ENCODE results near the gene SUMO4. TPM values are rescaled to one million over a fixed set of nuclear protein-coding genes. Genes with fewer than 3 reads are reported as not detected.

The SUMO4 gene
- polyA plus RNA-seq, 1 of the 3 experiments (the other 2 are of a cell fraction): not detected

DNA sequence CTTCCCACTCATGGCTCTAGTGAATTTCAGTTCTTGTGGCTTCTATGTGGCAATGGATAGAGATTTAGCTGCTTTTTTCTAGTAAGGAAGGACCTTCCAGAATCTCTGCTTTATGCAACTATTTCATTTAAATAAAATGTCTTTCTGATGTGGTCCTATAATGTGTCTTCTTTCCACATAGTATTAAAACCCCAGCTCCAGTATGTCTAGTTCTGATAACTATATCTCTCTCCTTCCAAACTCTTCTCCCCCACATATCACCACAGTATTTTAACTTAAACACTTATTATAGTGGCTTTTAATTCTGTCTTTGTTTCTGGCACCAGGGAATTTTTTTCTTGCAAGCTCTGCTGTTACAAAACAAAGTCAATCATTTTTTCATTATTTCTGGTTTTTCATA, 40.6 kb upstream of the SUMO4 start:
- peaks cover 94% of the 10 kb centered on the region for H4K20me1 ChIP-seq (ENCODE audit: insufficient read depth)
- H3K4me3 ChIP-seq (ENCODE audit: low read depth in 2 of 2, low read length in 1 of 2): no peak overlapping the region
- CTCF ChIA-PET: interaction anchor here (0.9 to 2.0 kb wide), 2 partner anchors 16 to 72 kb away, joined by 4 to 7 read pairs; no protein-coding TSS in a partner anchor
- no peak overlapping the region for H3K4me2 ChIP-seq
- no peak for DNase-seq
- POLR2A ChIA-PET: no interaction called here
- no peaks in the 10 kb centered on the region for H3K9me3 ChIP-seq
- peaks cover 17% of the 10 kb centered on the region for H3F3A ChIP-seq (replicated peaks; ENCODE audit: insufficient read depth)
- H3K9ac ChIP-seq: no peak overlapping the region
- no peak overlapping the region for H2AFZ ChIP-seq (ENCODE audit: low read depth)
- H3K4me1 ChIP-seq (ENCODE audit: control insufficient read depth in 1 of 2, insufficient read depth in 2 of 2, low read depth in 1 of 2, low read length in 1 of 2): peaks cover 0 to 2% of the 10 kb centered on the region in 2 experiments; a peak in 1 of 4 replicates
- H3K27ac ChIP-seq (ENCODE audit: low read depth in 2 of 2, low read length in 1 of 2): no peak overlapping the region
- H3K9me2 ChIP-seq: no peaks in the 10 kb centered on the region
- H3K36me3 ChIP-seq (replicated peaks in 1 of 2; ENCODE audit: control insufficient read depth in 1 of 2, insufficient read depth in 2 of 2, low read length in 1 of 2): peaks cover 0 to 20% of the 10 kb centered on the region in 2 experiments
- H3K27me3 ChIP-seq (ENCODE audit: insufficient read depth): no peaks in the 10 kb centered on the region
- H3K79me2 ChIP-seq (ENCODE audit: insufficient read depth): peaks cover 100% of the 10 kb centered on the region
- TF ChIP-seq RFX5 (IDR thresholded peaks at IDR 0.05; ENCODE audit: low read length): no peak
- TF ChIP-seq RXRA (IDR thresholded peaks at IDR 0.05; ENCODE audit: borderline replicate concordance, low read depth): no peak
- TF ChIP-seq, protein P1, sequence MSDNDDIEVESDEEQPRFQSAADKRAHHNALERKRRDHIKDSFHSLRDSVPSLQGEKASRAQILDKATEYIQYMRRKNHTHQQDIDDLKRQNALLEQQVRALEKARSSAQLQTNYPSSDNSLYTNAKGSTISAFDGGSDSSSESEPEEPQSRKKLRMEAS (IDR thresholded peaks at IDR 0.05; ENCODE audit: low read depth): no peak
- TF ChIP-seq CTCF (IDR thresholded peaks at IDR 0.05): no peak
- no peak for TF ChIP-seq CHD2 (IDR thresholded peaks at IDR 0.05; ENCODE audit: low read length, partially characterized antibody)
- no peak for TF ChIP-seq NRF1 (IDR thresholded peaks at IDR 0.05; ENCODE audit: low read depth, low read length)
- TF ChIP-seq EP300 (IDR thresholded peaks at IDR 0.05; ENCODE audit: borderline replicate concordance in 1 of 2, low read depth in 1 of 2, low read length in 1 of 2): no peak
- TF ChIP-seq, protein P2, sequence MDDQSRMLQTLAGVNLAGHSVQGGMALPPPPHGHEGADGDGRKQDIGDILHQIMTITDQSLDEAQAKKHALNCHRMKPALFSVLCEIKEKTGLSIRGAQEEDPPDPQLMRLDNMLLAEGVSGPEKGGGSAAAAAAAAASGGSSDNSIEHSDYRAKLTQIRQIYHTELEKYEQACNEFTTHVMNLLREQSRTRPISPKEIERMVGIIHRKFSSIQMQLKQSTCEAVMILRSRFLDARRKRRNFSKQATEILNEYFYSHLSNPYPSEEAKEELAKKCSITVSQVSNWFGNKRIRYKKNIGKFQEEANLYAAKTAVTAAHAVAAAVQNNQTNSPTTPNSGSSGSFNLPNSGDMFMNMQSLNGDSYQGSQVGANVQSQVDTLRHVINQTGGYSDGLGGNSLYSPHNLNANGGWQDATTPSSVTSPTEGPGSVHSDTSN (IDR thresholded peaks at IDR 0.05): no peak
- TF ChIP-seq GATA2 (CRISPR knock-in tag; IDR thresholded peaks at IDR 0.05): no peak
- TF ChIP-seq EZH2phosphoT487 (IDR thresholded peaks at IDR 0.05; ENCODE audit: borderline replicate concordance, low read depth): no peak
- TF ChIP-seq RAD21 (IDR thresholded peaks at IDR 0.05; ENCODE audit: low read length): no peak
- TF ChIP-seq, protein P3, sequence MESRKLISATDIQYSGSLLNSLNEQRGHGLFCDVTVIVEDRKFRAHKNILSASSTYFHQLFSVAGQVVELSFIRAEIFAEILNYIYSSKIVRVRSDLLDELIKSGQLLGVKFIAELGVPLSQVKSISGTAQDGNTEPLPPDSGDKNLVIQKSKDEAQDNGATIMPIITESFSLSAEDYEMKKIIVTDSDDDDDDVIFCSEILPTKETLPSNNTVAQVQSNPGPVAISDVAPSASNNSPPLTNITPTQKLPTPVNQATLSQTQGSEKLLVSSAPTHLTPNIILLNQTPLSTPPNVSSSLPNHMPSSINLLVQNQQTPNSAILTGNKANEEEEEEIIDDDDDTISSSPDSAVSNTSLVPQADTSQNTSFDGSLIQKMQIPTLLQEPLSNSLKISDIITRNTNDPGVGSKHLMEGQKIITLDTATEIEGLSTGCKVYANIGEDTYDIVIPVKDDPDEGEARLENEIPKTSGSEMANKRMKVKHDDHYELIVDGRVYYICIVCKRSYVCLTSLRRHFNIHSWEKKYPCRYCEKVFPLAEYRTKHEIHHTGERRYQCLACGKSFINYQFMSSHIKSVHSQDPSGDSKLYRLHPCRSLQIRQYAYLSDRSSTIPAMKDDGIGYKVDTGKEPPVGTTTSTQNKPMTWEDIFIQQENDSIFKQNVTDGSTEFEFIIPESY (IDR thresholded peaks at IDR 0.05; ENCODE audit: borderline replicate concordance, low read depth): no peak
- TF ChIP-seq FOXM1 (IDR thresholded peaks at IDR 0.05; ENCODE audit: low read depth): no peak
- TF ChIP-seq JUND (IDR thresholded peaks at IDR 0.05): no peak
- TF ChIP-seq FOSL2 (IDR thresholded peaks at IDR 0.05; ENCODE audit: borderline replicate concordance, low read depth): no peak
- TF ChIP-seq ELF1 (IDR thresholded peaks at IDR 0.05): no peak
- no peak for TF ChIP-seq GABPA (IDR thresholded peaks at IDR 0.05; ENCODE audit: low read depth)
- no peak for TF ChIP-seq SMC3 (IDR thresholded peaks at IDR 0.05; ENCODE audit: low read depth, low read length)
- TF ChIP-seq USF1 (IDR thresholded peaks at IDR 0.05; ENCODE audit: borderline replicate concordance, low read depth): no peak
- no peak for TF ChIP-seq RCOR1 (IDR thresholded peaks at IDR 0.05; ENCODE audit: low read length)
